PC-9 (cell line): ENCODE measurements around the gene BIRC5.

Experiments used
- CTCF ChIP-seq: fragments of 200-600 bp; sonication (generic); conservative IDR thresholded peaks from 2 replicates; pipeline ENCODE4 v1.6.1; 2017; ENCODE audit warnings: mixed run types, antibody characterized with exemption, mild to moderate bottlenecking, moderate library complexity
- EZH2 ChIP-seq: fragments of 200-600 bp; sonication (generic); IDR thresholded peaks from 2 replicates; pipeline ENCODE4 v1.8.0; 2017; ENCODE audit warnings: antibody characterized with exemption, low read depth

DNA sequence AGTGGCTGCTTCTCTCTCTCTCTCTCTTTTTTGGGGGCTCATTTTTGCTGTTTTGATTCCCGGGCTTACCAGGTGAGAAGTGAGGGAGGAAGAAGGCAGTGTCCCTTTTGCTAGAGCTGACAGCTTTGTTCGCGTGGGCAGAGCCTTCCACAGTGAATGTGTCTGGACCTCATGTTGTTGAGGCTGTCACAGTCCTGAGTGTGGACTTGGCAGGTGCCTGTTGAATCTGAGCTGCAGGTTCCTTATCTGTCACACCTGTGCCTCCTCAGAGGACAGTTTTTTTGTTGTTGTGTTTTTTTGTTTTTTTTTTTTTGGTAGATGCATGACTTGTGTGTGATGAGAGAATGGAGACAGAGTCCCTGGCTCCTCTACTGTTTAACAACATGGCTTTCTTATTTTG, 9.7 kb downstream of the BIRC5 start:
- TF ChIP-seq CTCF (no peak), EZH2 (no peak)
